Esophagus muscularis mucosa (tissue), 4 donors: ENCODE data around the gene EMC7.

Source experiments
- EP300 ChIP-seq: sonication (generic); formaldehyde crosslinking; IDR thresholded peaks from one replicate; pipeline ENCODE4 v1.6.1; 2017; ENCODE audit warnings: antibody characterized with exemption
- POLR2A ChIP-seq: fragments of 450-650 bp; IDR thresholded peaks from one replicate; pipeline ENCODE4 v1.6.1; 2017; ENCODE audit warnings: antibody characterized with exemption, moderate library complexity, mild to moderate bottlenecking, low read depth
- POLR2AphosphoS5 ChIP-seq, 2 donors: sonication (generic); formaldehyde crosslinking; IDR thresholded peaks; one replicate each; pipeline ENCODE4 v1.6.1; 2017; ENCODE audit warnings: antibody characterized with exemption in 2 of 2
- TF ChIP-seq, protein P1 (sequence below), 3 experiments: fragments of 200-600 bp in 2 of 3; fragments of 450-650 bp in 1 of 3; sonication (generic) in 2 of 3; IDR thresholded peaks; one replicate each; pipeline ENCODE4 v1.5.1; 2017 to 2019; ENCODE audit warnings: antibody characterized with exemption in 3 of 3, mild to moderate bottlenecking in 2 of 3, moderate library complexity in 1 of 3

DNA sequence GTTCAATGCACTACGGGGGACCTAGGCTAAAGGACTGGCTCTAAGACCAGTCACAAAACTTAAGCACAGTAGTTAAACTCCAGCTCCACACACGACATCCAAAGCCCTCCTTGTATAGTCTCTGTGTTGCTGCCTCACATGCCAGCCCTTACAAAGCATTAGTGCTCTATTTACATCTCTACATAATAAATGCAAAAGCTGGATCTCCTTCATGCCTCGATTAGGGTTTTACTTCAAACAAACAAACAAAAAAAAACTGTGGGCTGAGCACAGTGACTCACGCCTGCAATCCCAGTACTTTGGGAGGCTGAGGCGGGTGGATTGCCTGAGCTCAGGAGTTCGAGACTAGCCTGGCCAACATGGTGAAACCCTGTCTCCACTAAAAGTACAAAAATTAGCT, 9.8 kb upstream of the EMC7 start:
- TF ChIP-seq, protein P1, sequence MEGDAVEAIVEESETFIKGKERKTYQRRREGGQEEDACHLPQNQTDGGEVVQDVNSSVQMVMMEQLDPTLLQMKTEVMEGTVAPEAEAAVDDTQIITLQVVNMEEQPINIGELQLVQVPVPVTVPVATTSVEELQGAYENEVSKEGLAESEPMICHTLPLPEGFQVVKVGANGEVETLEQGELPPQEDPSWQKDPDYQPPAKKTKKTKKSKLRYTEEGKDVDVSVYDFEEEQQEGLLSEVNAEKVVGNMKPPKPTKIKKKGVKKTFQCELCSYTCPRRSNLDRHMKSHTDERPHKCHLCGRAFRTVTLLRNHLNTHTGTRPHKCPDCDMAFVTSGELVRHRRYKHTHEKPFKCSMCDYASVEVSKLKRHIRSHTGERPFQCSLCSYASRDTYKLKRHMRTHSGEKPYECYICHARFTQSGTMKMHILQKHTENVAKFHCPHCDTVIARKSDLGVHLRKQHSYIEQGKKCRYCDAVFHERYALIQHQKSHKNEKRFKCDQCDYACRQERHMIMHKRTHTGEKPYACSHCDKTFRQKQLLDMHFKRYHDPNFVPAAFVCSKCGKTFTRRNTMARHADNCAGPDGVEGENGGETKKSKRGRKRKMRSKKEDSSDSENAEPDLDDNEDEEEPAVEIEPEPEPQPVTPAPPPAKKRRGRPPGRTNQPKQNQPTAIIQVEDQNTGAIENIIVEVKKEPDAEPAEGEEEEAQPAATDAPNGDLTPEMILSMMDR (IDR thresholded peaks at IDR 0.05): no peak
- TF ChIP-seq EP300: no peak
- no peak for TF ChIP-seq POLR2A
- no peak for TF ChIP-seq POLR2AphosphoS5 (IDR thresholded peaks at IDR 0.05)
